Ectodermal cell (in vitro differentiated cells): Measurements from ENCODE around the gene MEDAG.

ENCODE experiments used
- H3K27ac ChIP-seq: 2 replicates; pipeline ENCODE4 v1.7.0; 2013; ENCODE audit warnings: mild to moderate bottlenecking, low read depth, low read length; ENCODE audit not compliant: insufficient read depth, poor library complexity, severe bottlenecking
- H3K27me3 ChIP-seq: 2 replicates; pipeline ENCODE4 v1.7.0; 2013; ENCODE audit warnings: mild to moderate bottlenecking, low read length; ENCODE audit not compliant: insufficient read depth, control insufficient read depth, poor library complexity, severe bottlenecking
- H3K36me3 ChIP-seq: one replicate; pipeline ENCODE4 v1.7.0; 2013; ENCODE audit warnings: low read length; ENCODE audit not compliant: control insufficient read depth, insufficient read depth
- H3K4me1 ChIP-seq: one replicate; pipeline ENCODE4 v1.7.0; 2013; ENCODE audit warnings: low read length; ENCODE audit not compliant: control insufficient read depth, insufficient read depth
- H3K4me3 ChIP-seq: 2 replicates; pipeline ENCODE4 v1.7.0; 2013; ENCODE audit warnings: low read depth, low read length, control low read depth; ENCODE audit not compliant: insufficient read depth
- H3K9me3 ChIP-seq: 2 replicates; pipeline ENCODE4 v1.7.0; 2013; ENCODE audit warnings: mild to moderate bottlenecking, low read length, moderate library complexity; ENCODE audit not compliant: control insufficient read depth
- WGBS, 2 experiments: methylation state at CpG; one replicate each; pipeline ENCODE4 v1.1.7; 2013; ENCODE audit warnings: missing lambda C conversion rate in 2 of 2; 5-methylcytosine and 5-hydroxymethylcytosine counted together

The MEDAG gene

DNA sequence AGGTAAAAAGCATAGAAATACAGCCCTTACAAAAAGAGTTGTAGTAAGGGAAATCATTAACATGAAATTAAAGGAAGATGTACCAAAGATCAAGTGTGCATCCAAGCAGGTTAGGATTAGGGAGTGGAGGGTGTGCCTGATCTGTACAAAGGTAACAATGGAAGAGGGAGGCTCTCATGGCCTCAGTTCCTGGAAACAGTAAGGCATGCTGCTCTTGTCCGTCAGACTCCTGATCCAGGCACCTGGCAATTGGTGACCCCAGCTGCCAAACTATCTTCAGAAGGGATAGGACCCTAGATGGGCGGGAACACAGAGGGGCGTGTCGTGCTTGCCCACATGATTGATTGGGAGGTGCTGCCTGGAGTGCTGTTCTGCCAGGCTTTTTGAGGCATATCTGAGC lies 30.9 kb downstream of the MEDAG start:
- H3K9me3 ChIP-seq, result no peaks in the 10 kb centered on the region
- peaks cover 14% of the 10 kb centered on the region for H3K27me3 ChIP-seq
- H3K27ac ChIP-seq, result no peak overlapping the region
- H3K4me1 ChIP-seq, result peaks cover 11% of the 10 kb centered on the region
- no peaks in the 10 kb centered on the region for H3K36me3 ChIP-seq
- WGBS, 2 experiments, result 86 to 88% methylated on average over 4 of the region's 4 CpGs
- no peak overlapping the region for H3K4me3 ChIP-seq

DNA sequence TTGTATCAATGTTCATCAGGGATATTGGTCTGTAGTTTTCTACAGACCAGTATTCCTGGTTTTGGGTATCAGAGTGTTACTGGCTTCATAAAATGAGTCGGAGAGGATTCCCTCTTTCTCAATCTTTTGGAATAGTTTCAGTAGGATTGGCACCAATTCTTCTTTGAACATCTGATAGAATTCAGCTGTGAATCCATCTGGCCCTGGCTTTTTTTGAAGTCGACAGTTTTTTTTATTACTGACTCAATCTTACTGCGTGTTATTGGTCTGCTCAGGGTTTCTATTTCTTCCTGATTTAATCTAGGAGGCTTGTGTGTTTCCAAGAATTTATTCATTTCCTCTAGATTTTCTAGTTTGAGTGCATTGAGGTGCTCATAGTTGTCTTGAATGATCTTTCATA lies 37.8 kb downstream of the MEDAG start:
- H3K36me3 ChIP-seq, result no peaks in the 10 kb centered on the region
- no peaks in the 10 kb centered on the region for H3K9me3 ChIP-seq

DNA sequence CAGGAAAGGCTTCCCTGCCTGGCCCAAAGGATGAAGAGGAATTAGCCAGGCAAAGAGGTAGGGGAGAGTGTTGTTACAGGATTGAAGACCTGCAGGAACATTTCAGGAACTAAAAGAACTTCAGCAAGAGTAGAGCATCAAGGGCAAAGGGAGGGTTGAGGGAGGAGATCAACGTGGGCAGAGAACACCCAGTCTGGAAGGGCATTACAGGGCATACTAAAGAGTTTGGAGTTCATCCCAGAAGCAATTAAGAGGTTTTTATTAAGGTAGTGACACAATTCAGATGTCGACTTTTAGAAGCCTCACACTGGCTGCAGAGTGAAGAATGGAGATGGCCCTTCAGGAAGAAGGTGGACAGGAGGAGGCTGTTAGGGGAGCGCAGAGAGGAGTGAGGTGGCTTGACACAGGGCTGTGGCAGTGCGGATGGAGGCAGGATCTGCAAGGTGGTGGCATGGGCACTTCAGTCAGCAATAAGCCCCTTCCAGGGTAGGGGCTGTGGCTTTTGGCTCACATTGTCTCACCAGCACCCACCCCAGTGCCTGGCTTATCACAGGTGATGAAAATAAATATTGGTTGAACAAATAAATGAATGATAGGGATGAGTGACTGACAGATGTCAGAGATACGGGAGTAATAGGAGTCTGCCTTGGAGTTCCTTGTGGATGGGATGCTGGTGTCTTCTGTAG lies 51.3 kb downstream of the MEDAG start:
- WGBS, 2 experiments, result 93 to 94% methylated on average over 5 of the region's 5 CpGs
- no peak overlapping the region for H3K4me3 ChIP-seq
- H3K27me3 ChIP-seq, result no peaks in the 10 kb centered on the region
- no peak overlapping the region for H3K27ac ChIP-seq
- no peaks in the 10 kb centered on the region for H3K9me3 ChIP-seq
- H3K4me1 ChIP-seq, result no peaks in the 10 kb centered on the region
- H3K36me3 ChIP-seq, result no peaks in the 10 kb centered on the region

More for the DNA sequence above, 37.8 kb downstream of the MEDAG start:
- no peak overlapping the region for H3K27ac ChIP-seq
- 85 to 91% methylated on average over 3 of the region's 3 CpGs for WGBS, 2 experiments
- H3K4me1 ChIP-seq, result no peaks in the 10 kb centered on the region
- no peaks in the 10 kb centered on the region for H3K27me3 ChIP-seq
- H3K4me3 ChIP-seq, result no peak overlapping the region

DNA sequence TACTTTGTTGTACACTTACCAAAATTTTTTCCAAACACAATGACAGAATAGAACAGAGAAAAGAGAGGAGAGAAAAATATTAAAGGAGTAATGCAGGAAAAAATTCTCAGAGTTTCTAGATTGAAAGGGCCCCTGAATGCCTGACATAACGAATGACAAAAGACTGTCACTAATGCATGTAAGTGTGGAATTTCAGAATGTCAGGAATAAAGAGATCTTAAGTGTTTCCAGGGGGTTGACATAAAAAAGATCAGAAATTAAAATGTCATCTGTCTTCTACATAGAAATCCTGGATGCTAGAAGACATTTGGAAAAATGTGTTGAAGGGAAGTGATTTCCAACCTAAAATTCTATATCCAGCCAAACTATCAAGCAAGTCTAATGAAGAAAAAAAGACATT lies 53.6 kb downstream of the MEDAG start:
- 97 to 100% methylated on average over 1 of the region's 1 CpG for WGBS, 2 experiments
- Histone ChIP-seq H3K36me3 (no peaks in the 10 kb centered on the region), H3K4me3 (no peak overlapping the region), H3K9me3 (no peaks in the 10 kb centered on the region), H3K4me1 (no peaks in the 10 kb centered on the region), H3K27me3 (no peaks in the 10 kb centered on the region), H3K27ac (no peak overlapping the region)

DNA sequence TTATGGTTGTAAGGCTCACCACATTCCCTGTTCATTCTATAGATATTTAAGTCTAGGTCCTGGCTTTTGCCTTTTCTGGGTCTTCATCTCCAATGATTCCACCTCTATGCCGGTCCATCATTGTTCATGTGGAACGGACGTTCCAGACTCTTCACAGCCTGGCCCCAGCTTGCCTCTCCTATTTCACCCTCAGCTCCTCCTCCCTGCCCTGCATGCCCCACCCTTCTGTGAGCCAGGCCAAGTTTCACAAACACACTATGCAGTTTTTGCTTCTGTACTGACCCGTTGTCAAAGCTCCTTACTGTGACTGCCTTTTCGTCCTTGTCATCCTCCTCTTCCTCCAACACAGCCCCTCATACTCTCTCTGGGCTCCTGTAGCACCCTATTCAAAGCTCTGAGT lies 57.7 kb downstream of the MEDAG start:
- Histone ChIP-seq H3K36me3 (no peaks in the 10 kb centered on the region), H3K27ac (no peak overlapping the region), H3K4me3 (no peak overlapping the region), H3K9me3 (peaks cover 2% of the 10 kb centered on the region), H3K27me3 (no peaks in the 10 kb centered on the region), H3K4me1 (no peaks in the 10 kb centered on the region)
- 84 to 86% methylated on average over 5 of the region's 5 CpGs for WGBS, 2 experiments

DNA sequence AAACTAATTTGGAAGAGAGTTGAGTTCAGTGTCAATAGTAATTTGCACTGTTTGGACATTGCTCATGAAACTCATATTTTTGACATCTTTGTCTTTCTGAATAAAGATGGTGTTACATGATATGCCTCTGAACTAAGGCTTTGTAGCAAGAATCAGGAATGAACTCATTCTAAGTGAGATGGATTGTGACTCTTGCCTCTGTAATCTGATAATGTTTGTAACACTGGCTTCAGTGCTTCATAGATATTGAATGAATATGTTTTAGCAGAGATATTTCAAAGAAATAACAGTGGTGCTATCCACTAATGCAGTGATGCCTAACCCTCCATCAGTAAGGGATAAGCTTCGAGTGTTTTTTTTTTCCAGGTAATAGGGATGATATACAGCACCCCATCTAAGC lies 59.3 kb downstream of the MEDAG start:
- Histone ChIP-seq H3K4me1 (no peaks in the 10 kb centered on the region), H3K27me3 (no peaks in the 10 kb centered on the region), H3K9me3 (peaks cover 2% of the 10 kb centered on the region), H3K36me3 (no peaks in the 10 kb centered on the region), H3K27ac (no peak overlapping the region), H3K4me3 (no peak overlapping the region)
- 92 to 100% methylated on average over 1 of the region's 1 CpG for WGBS, 2 experiments

DNA sequence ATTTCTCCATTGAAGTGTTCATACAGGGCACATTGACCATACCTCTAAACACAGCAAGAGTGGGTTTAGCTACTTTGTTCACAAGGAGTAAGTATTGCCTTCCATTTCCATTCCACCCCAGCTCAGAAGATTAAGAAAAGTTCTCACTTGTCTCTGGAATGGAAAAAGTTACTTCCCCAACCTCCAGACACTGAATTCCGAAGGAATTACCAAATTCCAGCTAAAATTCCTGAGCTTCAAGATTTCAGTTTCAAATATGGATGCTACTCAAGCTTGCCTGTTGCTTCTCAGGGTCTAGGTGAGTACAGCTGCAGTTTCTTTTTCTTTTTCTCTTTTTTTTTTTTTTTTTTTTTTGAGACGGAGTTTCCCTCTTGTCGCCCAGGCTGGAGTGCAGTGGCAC lies 60.0 kb downstream of the MEDAG start:
- H3K27ac ChIP-seq, result no peak overlapping the region
- H3K9me3 ChIP-seq, result peaks cover 2% of the 10 kb centered on the region
- no peaks in the 10 kb centered on the region for H3K27me3 ChIP-seq
- 89 to 92% methylated on average over 3 of the region's 3 CpGs for WGBS, 2 experiments
- no peaks in the 10 kb centered on the region for H3K36me3 ChIP-seq
- no peaks in the 10 kb centered on the region for H3K4me1 ChIP-seq
- no peak overlapping the region for H3K4me3 ChIP-seq

DNA sequence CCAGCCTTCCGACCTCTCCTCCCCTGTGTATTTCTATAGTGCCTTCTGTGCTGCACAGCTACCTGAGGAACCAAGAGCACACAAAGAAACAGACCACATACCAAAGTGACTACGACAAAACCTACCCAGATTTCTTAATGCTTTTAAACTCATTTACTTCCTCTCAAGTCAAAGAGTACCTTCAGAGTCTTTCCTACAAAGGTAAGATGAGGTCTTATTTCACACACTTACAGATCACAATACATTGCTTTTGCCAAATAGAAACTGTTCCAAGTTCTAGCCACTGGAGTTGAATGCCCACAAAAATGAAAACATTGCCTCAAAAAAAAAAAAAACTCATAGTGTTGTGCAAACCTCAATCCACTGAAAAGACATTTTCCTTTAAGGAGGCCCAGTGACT lies 62.8 kb downstream of the MEDAG start:
- H3K27ac ChIP-seq, result no peak overlapping the region
- no peaks in the 10 kb centered on the region for H3K27me3 ChIP-seq
- H3K4me3 ChIP-seq, result no peak overlapping the region
- H3K36me3 ChIP-seq, result no peaks in the 10 kb centered on the region
- WGBS, 2 experiments, result 90 to 93% methylated on average over 2 of the region's 2 CpGs
- peaks cover 2% of the 10 kb centered on the region for H3K9me3 ChIP-seq
- no peaks in the 10 kb centered on the region for H3K4me1 ChIP-seq

DNA sequence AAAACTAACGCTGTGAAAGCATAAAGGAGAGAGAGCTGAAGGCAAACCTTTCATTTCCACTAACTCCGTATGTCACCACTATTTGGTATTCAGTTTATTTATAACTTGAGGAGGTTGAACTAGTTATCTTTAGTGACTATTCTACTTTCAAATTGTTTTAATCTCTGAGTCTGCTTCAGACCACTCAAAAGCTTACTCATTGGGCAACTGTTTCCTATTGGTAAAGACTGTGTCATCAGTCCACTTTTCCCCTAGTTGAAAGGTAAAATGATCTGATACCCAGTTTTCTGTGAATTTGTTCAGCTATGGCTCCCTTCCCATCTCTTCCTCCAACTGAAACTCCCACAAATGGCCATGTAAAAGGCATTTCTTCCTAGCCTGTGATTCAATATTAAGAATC lies 65.5 kb downstream of the MEDAG start:
- Histone ChIP-seq H3K27ac (no peak overlapping the region), H3K4me3 (no peak overlapping the region), H3K4me1 (no peaks in the 10 kb centered on the region), H3K9me3 (peaks cover 2% of the 10 kb centered on the region), H3K36me3 (no peaks in the 10 kb centered on the region), H3K27me3 (no peaks in the 10 kb centered on the region)
- 86 to 94% methylated on average over 1 to 2 of the region's 2 CpGs for whole genome bisulfite sequencing, 2 experiments

DNA sequence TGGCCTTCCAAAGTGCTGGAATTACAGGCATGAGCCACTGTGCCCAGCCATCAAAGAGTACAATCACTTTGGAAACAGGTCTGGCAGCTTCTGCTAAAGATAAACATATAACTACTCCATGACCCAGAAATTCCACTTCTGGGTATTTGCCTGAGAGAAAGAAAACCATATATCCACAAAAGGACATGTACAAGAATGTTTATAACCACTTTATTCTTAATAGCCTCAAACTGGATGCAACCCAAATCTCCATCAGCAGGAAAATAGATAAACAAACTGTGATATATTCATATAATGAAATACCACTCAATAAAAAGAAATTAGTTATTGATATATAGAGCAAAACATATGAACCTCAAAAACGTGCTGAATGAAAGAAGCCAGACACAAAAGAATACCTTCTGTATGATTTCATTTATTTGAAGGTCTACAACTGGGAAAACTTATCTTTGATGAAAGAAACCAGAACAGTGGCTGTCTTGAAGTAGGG lies 66.9 kb downstream of the MEDAG start:
- 0% methylated on average over 1 of the region's 1 CpG for WGBS, 2 experiments
- no peaks in the 10 kb centered on the region for H3K9me3 ChIP-seq
- no peaks in the 10 kb centered on the region for H3K4me1 ChIP-seq
- H3K27me3 ChIP-seq, result no peaks in the 10 kb centered on the region
- H3K27ac ChIP-seq, result no peak overlapping the region
- no peaks in the 10 kb centered on the region for H3K36me3 ChIP-seq
- no peak overlapping the region for H3K4me3 ChIP-seq
